HFF-Myc (cell line): ENCODE results near the gene SLC16A10.
"Not testable (repeated sequence)": the region's sequence is repeated elsewhere in the genome, so short reads cannot be mapped to it uniquely, and the experiment has no call there.

ENCODE experiments used
- DNase-seq: peaks from one replicate; pipeline ENCODE4 v3.0.0-alpha.2; 2011; ENCODE audit warnings: low read depth; ENCODE audit errors: extremely low read depth
- H3K4me3 ChIP-seq: replicated peaks from 2 replicates; pipeline ENCODE4 v1.5.1; 2011; ENCODE audit warnings: low read depth, mild to moderate bottlenecking, control low read depth, low read length
- TF ChIP-seq, protein P1 (sequence below): IDR thresholded peaks from 2 replicates; pipeline ENCODE4 v1.5.1; 2012; ENCODE audit warnings: mild to moderate bottlenecking, low read depth, low read length, control low read depth; ENCODE audit errors: missing control alignments

The SLC16A10 gene

DNA sequence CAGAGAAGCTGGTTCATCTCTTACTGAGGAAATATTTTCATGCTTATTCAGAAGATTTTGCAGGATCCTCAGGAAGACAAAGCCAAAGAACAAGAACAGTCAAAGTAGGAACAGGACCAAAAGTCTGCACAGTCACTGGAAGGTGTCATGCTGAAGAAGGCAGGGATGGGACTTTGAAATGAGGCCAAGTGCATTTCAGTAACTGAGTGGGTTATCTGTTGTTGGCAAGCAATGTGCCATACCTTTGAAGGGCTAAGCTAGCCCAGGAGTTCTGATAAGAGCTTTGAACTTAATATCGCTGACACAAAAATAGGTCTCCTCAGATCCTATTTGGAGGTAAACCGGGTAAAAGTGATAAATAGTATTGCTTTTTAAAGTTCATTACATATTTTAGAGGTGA, 31.5 kb downstream of the SLC16A10 start:
- no peak for DNase-seq
- TF ChIP-seq, protein P1, sequence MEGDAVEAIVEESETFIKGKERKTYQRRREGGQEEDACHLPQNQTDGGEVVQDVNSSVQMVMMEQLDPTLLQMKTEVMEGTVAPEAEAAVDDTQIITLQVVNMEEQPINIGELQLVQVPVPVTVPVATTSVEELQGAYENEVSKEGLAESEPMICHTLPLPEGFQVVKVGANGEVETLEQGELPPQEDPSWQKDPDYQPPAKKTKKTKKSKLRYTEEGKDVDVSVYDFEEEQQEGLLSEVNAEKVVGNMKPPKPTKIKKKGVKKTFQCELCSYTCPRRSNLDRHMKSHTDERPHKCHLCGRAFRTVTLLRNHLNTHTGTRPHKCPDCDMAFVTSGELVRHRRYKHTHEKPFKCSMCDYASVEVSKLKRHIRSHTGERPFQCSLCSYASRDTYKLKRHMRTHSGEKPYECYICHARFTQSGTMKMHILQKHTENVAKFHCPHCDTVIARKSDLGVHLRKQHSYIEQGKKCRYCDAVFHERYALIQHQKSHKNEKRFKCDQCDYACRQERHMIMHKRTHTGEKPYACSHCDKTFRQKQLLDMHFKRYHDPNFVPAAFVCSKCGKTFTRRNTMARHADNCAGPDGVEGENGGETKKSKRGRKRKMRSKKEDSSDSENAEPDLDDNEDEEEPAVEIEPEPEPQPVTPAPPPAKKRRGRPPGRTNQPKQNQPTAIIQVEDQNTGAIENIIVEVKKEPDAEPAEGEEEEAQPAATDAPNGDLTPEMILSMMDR: no peak

DNA sequence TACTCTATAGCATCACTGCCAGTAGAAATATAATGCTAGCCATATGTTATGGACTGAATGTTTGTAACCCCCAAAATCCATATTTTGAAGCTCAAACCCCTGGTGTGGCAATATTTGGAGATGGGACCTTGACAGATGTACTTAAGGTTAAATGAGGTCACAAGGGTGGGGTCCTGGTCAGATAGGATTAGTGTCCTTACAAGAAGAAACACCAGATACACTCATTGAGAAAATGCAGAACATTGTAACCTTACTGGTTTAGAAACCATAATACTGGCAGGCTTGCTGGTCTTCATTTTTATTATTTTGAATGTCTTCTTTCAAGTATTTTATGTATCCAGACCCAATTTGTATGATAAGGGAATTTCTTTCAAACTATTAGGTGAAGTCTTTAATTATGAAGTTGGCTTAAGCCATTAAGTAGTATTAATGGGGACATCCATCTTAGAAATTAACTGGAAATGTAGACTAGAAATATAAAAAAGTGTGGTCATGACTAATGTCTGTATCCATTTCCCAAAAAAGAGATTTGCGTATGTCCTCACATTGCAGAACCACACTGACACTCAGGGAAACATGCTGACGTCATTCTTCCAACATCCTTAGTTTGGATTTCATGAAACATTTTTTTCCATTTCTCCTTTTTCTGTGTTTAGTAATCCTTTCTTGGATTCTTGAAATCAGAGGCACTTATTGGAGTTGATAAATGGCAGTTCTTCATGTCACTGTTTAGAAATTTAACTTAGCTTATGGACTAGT, 32.4 kb downstream of the SLC16A10 start:
- no peak for DNase-seq
- TF ChIP-seq, protein P1: no peak
- no peak overlapping the region for H3K4me3 ChIP-seq

More for the DNA sequence above, 31.5 kb downstream of the SLC16A10 start:
- no peak overlapping the region for H3K4me3 ChIP-seq

DNA sequence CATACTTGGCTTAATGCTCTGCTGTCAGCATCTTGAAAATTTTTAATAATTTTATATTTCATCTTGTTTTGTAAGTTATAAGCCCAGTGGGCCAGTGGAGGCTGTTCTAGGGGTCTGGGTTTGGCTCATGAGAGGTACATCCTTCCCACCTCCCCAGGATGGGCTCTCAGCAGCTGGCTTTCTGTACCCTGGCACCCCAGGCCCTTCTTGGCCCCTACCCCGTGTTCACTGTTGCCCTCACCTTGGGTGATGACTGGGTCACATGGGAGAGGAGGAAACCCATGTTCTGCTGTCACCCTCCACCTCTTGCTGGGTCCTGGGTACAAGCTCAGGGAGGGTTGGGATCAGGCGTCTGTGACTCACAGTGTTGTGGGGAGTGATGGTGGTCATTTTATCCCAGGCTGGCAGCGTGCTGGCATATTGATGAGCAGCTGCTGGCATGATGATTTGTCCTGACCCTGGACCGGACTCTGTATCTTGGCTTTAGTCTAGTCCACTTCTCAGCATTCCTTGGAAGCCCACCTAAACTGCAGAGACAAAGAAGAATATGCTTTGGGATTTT, 34.6 kb downstream of the SLC16A10 start:
- no peak for DNase-seq
- TF ChIP-seq, protein P1: no peak
- H3K4me3 ChIP-seq: no peak overlapping the region

DNA sequence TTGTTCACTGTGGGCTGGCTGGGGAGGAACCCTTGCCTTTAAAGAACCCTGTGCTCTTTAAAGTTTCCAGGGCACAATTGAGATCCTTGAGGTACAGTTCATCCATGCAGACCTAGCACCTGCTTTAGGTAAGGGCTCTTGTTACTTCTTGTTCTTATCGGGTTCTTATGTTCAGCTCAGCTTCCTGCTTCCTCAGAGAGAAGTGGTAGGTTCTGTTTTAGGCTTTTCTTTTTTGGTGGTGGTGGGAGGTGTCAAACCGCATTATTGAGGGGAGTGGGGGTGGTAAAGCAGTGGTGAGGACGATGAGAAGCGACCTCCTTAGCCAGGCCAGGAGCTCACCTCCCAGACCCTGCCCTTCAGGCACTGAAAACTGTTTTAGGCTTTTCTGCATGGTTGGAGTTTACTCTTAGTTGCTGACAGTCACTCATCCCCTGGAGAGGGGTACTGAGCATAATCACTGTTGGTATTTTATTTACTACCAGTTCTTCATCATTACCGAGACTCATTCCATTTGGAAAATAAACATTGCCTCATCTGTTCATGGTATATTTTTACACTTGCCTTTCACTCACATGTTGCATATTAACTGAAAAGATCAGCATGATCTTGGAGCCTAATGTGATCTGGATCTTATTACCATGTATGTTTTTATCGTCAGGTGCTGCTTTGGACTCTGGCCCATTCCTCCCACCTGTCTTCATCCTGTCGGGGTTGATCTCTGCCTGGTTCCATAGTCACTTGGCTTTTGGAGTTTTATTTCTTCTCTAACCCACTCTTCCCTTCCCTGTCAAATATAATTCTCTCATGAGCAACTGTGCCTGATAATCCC, 35.4 kb downstream of the SLC16A10 start:
- no peak for DNase-seq
- no peak overlapping the region for H3K4me3 ChIP-seq
- TF ChIP-seq, protein P1: no peak

DNA sequence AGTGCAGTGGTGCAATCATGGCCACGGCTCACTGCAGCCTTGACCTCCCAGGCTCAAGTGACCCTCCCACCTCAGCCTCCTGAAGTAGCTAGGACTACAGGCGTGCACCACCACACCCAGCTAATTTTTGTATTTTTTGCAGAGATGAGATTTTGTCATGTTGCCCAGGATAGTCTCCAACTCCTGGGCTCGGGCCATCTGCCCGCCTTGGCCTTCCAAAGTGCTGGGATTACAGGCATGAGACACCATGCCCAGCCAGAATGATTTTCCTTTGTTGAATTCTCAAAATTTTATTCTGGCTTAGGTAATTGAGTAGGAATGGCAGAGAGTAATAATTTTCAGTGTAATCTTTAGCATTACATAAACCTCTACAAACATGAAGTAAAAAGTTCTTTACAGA, 37.1 kb downstream of the SLC16A10 start:
- TF ChIP-seq, protein P1: no peak
- no peak overlapping the region for H3K4me3 ChIP-seq
- DNase-seq: no peak

DNA sequence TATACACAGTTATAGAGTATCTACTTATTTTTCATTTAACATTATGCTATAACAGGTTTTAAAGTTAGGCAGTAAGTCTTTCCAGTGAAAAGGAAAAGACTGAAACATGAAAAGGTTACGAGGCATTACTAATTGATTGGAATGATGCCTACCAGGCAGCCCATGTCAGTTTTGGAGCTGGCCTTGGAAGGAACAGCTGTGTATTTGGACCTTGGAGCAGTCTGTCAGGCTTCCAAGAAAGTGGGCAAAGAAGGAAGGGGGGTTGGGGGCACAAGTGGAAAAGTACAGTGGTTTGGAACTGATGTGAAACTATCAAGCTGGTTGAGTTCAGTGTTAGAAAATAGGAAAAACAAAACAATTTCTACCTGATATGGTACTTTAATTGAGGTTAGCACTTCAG, 41.7 kb downstream of the SLC16A10 start:
- TF ChIP-seq, protein P1: no peak
- H3K4me3 ChIP-seq: no peak overlapping the region
- DNase-seq: no peak

DNA sequence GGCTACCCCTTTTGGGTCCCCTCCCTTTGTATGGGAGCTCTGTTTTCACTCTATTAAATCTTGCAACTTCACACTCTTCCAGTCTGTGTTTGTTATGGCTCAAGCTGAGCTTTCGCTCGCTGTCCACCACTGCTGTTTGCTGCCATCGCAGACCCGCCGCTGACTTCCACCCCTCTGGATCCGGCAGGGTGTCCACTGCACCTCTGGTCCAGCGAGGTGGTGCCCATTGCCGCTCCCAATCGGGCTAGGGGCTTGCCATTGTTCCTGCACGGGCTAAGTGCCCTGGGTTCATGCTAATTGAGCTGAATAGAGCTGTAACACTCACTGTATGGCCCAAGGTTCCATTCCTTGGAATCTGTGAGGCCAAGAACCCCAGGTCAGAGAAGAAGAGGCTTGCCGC, 43.7 kb downstream of the SLC16A10 start:
- H3K4me3 ChIP-seq, DNase-seq: not testable (repeated sequence)

DNA sequence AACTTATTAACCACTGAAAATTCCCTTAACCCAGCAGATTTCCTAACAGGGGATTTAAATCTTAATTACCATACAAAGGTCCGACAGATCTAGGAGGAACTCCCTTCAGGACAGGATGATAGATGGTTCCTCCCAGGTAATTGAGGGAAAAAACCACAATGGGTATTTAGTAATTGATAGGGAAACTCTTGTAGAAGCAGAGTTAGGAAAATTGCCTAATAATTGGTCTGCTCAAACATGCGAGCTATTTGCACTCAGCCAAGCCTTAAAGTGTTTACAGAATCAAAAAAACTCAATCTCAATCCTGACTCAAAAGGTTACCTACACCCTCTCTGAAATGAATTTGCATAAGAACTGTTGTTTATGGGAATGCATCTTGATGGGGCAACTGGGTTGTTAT, 45.4 kb downstream of the SLC16A10 start:
- not testable (repeated sequence) for DNase-seq, H3K4me3 ChIP-seq

DNA sequence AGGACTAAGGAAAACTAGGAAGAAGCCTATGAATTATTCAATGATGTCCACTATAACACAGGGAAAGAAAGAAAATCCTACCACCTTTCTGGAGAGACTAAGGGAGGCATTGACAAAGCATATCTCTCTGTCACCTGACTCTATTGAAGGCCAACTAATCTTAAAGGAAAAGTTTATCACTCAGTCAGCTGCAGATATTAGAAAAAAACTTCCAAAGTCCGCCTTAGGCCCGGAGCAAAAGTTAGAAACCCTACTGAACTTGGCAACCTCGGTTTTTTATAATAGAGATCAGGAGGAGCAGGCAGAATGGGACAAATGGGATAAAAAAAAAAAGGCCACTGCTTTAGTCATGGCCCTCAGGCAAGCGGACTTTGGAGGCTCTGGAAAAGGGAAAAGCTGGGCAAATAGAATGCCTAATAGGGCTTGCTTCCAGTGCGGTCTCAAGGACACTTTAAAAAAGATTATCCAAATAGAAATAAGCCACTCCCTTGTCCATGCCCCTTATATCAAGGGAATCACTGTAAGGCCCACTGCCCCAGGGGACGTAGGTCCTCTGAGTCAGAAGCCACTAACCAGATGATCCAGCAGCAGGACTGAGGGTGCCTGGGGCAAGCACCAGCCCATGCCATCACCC, 47.0 kb downstream of the SLC16A10 start:
- DNase-seq, H3K4me3 ChIP-seq: not testable (repeated sequence)

DNA sequence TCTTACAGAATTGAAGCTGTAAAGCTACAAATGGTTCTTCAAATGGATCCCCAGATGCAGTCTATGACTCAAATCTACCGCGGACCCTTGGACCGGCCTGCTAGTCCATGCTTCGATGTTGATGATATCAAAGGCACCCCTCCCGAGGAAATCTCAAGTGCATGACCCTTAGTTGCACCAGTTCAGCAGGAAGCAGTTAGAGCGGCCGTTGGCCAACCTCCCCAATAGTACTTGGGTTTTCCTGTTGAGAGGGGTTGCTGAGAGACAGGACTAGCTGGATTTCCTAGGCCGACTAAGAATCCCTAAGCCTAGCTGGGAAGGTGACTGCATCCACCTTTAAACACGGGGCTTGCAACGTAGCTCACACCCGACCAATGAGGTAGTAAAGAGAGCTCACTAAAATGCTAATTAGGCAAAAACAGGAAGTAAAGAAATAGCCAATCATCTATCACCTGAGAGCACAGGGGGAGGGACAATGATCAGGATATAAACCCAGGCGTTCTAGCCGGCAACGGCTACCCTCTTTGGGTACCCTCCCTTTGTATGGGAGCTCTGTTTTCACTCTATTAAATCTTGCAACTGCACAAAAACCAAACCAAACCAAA, 50.3 kb downstream of the SLC16A10 start:
- not testable (repeated sequence) for H3K4me3 ChIP-seq, DNase-seq
